SK-N-SH treated with all-trans-retinoic acid at 6 μM for 48 hours (cell line): Measurements from ENCODE around the gene UCMA.

Source experiments
- ATAC-seq: fragments of 200-7000 bp; cut with Tn5 transposase; 3 replicates; pipeline ENCODE4 v1.9.1; 2020; ENCODE audit warnings: mild to moderate bottlenecking, moderate library complexity
- ARNTL ChIP-seq: fragments of 450-650 bp; formaldehyde crosslinking; IDR thresholded peaks from 2 replicates; pipeline ENCODE4 v1.5.0; 2020; ENCODE audit warnings: low read depth, mild to moderate bottlenecking, moderate library complexity, borderline replicate concordance
- BACH2 ChIP-seq: fragments of 250-450 bp; sonication (Bioruptor Pico); IDR thresholded peaks from 2 replicates; pipeline ENCODE4 v1.9.0; 2021; ENCODE audit warnings: mild to moderate bottlenecking, borderline replicate concordance
- CREB5 ChIP-seq: fragments of 250-450 bp; sonication (Bioruptor Pico); IDR thresholded peaks from 2 replicates; pipeline ENCODE4 v1.5.1; 2020; ENCODE audit warnings: low read depth, mild to moderate bottlenecking, moderate library complexity
- CSDC2 ChIP-seq: fragments of 250-450 bp; sonication (Bioruptor Pico); IDR thresholded peaks from 2 replicates; pipeline ENCODE4 v1.5.0; 2020; ENCODE audit warnings: mild to moderate bottlenecking, moderate library complexity
- GLIS3 ChIP-seq: fragments of 250-450 bp; sonication (Bioruptor Pico); IDR thresholded peaks from 2 replicates; pipeline ENCODE4 v1.5.0; 2020; ENCODE audit warnings: mild to moderate bottlenecking, moderate library complexity
- ISL1 ChIP-seq: fragments of 250-450 bp; sonication (Bioruptor Pico); IDR thresholded peaks from 2 replicates; pipeline ENCODE4 v2.1.2; 2022; ENCODE audit warnings: mild to moderate bottlenecking, moderate library complexity
- OSR1 ChIP-seq: fragments of 250-450 bp; sonication (Bioruptor Pico); IDR thresholded peaks from 2 replicates; pipeline ENCODE4 v1.8.0; 2022; ENCODE audit warnings: moderate library complexity, mild to moderate bottlenecking, inconsistent platforms
- PATZ1 ChIP-seq: fragments of 250-450 bp; sonication (Bioruptor Pico); IDR thresholded peaks from 2 replicates; pipeline ENCODE4 v1.8.0; 2020; ENCODE audit warnings: mild to moderate bottlenecking, moderate library complexity, borderline replicate concordance
- POU6F1 ChIP-seq: fragments of 250-450 bp; sonication (Bioruptor Pico); IDR thresholded peaks from 2 replicates; pipeline ENCODE4 v1.8.0; 2021; ENCODE audit warnings: low read depth, mild to moderate bottlenecking, moderate library complexity, borderline replicate concordance
- PPARA ChIP-seq: fragments of 250-450 bp; sonication (Bioruptor Pico); IDR thresholded peaks from 2 replicates; pipeline ENCODE4 v1.5.0; 2020; ENCODE audit warnings: mild to moderate bottlenecking, borderline replicate concordance
- RARB ChIP-seq: fragments of 250-450 bp; sonication (Bioruptor Pico); IDR thresholded peaks from 2 replicates; pipeline ENCODE4 v1.8.0; 2021; ENCODE audit warnings: mild to moderate bottlenecking, moderate library complexity
- SNAI2 ChIP-seq: fragments of 250-450 bp; sonication (Bioruptor Pico); IDR thresholded peaks from 2 replicates; pipeline ENCODE4 v1.5.0; 2020; ENCODE audit warnings: mild to moderate bottlenecking, moderate library complexity
- TCF4 ChIP-seq: fragments of 250-450 bp; sonication (Bioruptor Pico); IDR thresholded peaks from 2 replicates; pipeline ENCODE4 v1.8.0; 2021; ENCODE audit warnings: mild to moderate bottlenecking, moderate library complexity, borderline replicate concordance
- TOX ChIP-seq: fragments of 250-450 bp; sonication (Bioruptor Pico); IDR thresholded peaks from 2 replicates; pipeline ENCODE4 v1.8.0; 2021; ENCODE audit warnings: mild to moderate bottlenecking, moderate library complexity, borderline replicate concordance
- TSHZ2 ChIP-seq: fragments of 250-450 bp; sonication (Bioruptor Pico); IDR thresholded peaks from 2 replicates; pipeline ENCODE4 v1.5.0; 2020; ENCODE audit warnings: mild to moderate bottlenecking, moderate library complexity
- ZFP3 ChIP-seq: fragments of 250-450 bp; sonication (Bioruptor Pico); IDR thresholded peaks from 2 replicates; pipeline ENCODE4 v1.5.0; 2020; ENCODE audit warnings: mild to moderate bottlenecking, moderate library complexity
- ZFP30 ChIP-seq: fragments of 450-650 bp; formaldehyde crosslinking; IDR thresholded peaks from 2 replicates; pipeline ENCODE4 v1.5.0; 2022; ENCODE audit warnings: mild to moderate bottlenecking, moderate library complexity
- ZNF70 ChIP-seq: fragments of 450-650 bp; formaldehyde crosslinking; IDR thresholded peaks from 2 replicates; pipeline ENCODE4 v1.5.0; 2020; ENCODE audit warnings: mild to moderate bottlenecking, moderate library complexity
- ZNF8 ChIP-seq: fragments of 450-650 bp; formaldehyde crosslinking; IDR thresholded peaks from 2 replicates; pipeline ENCODE4 v1.5.0; 2020; ENCODE audit warnings: mild to moderate bottlenecking, moderate library complexity

UCMA gene

GRCh38 chr10:13222566-13222965, 11.6 kb downstream of the UCMA start:
- no peak for ATAC-seq
- TF ChIP-seq ZNF70 (no peak), CSDC2 (CRISPR knock-in tag) (no peak), CREB5 (CRISPR knock-in tag) (no peak), ZFP3 (no peak), POU6F1 (no peak), PATZ1 (CRISPR knock-in tag) (no peak), OSR1 (CRISPR knock-in tag) (no peak), GLIS3 (CRISPR knock-in tag) (no peak), BACH2 (CRISPR knock-in tag) (no peak), ARNTL (CRISPR knock-in tag) (no peak), TCF4 (CRISPR knock-in tag) (no peak), PPARA (no peak), ZNF8 (no peak), TOX (CRISPR knock-in tag) (no peak), ZFP30 (CRISPR knock-in tag) (no peak), ISL1 (CRISPR knock-in tag) (no peak)
- TF ChIP-seq, all 23 proteins: peak for 0

- no peak for ATAC-seq
- TF ChIP-seq ZFP3 = no peak
- TF ChIP-seq TSHZ2 (CRISPR knock-in tag) = no peak
- no peak for TF ChIP-seq RARB (CRISPR knock-in tag)
- TF ChIP-seq ISL1 (CRISPR knock-in tag) = no peak
- no peak for TF ChIP-seq POU6F1
- no peak for TF ChIP-seq SNAI2 (CRISPR knock-in tag)
- TF ChIP-seq PPARA = no peak
- no peak for TF ChIP-seq ZNF8
- TF ChIP-seq ZFP30 (CRISPR knock-in tag) = no peak
Measured at GRCh38 chr10:13222151-13222550, 12.0 kb downstream of the UCMA start.

GRCh38 chr10:13221572-13221971, 12.6 kb downstream of the UCMA start:
- ATAC-seq = no peak
- TF ChIP-seq CSDC2 (CRISPR knock-in tag) (no peak), CREB5 (CRISPR knock-in tag) (no peak), ZFP3 (no peak)
